ENCODE data around the gene REPS2.

DNA sequence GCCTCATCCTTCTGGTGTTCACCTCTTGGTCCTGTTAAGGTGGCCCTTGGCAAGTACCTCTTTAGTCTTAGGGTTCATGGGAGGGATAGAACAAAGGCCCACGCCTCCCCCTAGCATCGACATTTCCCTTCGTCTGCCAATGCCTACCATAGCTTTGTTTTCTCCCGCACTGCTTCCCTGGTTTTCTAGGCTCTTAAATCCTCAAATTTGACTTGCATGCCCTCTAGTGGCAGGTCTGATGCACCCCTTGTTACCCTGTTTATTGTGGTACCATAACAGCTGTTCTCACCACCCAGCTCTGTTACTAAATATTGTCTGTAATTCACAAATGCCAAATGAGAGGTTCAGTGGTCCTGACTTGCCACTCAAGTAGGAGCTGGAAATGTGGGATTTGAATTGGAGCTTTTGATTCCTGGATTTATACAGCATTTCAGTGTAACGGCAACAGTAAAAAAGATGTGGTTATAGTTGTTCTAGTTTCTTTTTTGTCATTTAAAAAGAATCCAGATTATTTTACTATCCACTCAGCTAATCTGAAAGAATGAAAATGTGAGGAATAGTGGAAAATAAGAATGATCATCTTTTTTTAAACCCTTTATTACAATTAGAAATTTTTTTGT, 100.1 kb downstream of the REPS2 start:
- TF ChIP-seq, protein P1, sequence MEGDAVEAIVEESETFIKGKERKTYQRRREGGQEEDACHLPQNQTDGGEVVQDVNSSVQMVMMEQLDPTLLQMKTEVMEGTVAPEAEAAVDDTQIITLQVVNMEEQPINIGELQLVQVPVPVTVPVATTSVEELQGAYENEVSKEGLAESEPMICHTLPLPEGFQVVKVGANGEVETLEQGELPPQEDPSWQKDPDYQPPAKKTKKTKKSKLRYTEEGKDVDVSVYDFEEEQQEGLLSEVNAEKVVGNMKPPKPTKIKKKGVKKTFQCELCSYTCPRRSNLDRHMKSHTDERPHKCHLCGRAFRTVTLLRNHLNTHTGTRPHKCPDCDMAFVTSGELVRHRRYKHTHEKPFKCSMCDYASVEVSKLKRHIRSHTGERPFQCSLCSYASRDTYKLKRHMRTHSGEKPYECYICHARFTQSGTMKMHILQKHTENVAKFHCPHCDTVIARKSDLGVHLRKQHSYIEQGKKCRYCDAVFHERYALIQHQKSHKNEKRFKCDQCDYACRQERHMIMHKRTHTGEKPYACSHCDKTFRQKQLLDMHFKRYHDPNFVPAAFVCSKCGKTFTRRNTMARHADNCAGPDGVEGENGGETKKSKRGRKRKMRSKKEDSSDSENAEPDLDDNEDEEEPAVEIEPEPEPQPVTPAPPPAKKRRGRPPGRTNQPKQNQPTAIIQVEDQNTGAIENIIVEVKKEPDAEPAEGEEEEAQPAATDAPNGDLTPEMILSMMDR (IDR thresholded peaks at IDR 0.05) = peak; percentile 15 to 73 (median 67)
- no peak for TF ChIP-seq POLR2A (IDR thresholded peaks at IDR 0.05)
- peak; percentile 31 for TF ChIP-seq POLR2AphosphoS5 (IDR thresholded peaks at IDR 0.05)
